ENCODE results near the gene GSTM2. TPM values are rescaled to one million over a fixed set of nuclear protein-coding genes. Genes with fewer than 3 reads are reported as not detected.
"Not testable (repeated sequence)": the region's sequence is repeated elsewhere in the genome, so short reads cannot be mapped to it uniquely, and the experiment has no call there.

GSTM2 gene
- total and polyA plus RNA-seq, 10 donors: 26.2 to 100 (median 52.3) TPM

GRCh38 chr1:109677459-109677858 lies 9.6 kb downstream of the GSTM2 start:
- H3K4me3 ChIP-seq: no peak overlapping the region
- no peak for TF ChIP-seq CTCF (IDR thresholded peaks at IDR 0.05 in 8 of 11, conservative IDR thresholded peaks at IDR 0.05 in 3 of 11)
- TF ChIP-seq POLR2A (IDR thresholded peaks at IDR 0.05): no peak
- TF ChIP-seq POLR2AphosphoS5 (IDR thresholded peaks at IDR 0.05): no peak
- H3K27me3 ChIP-seq (replicated peaks in 1 of 7): no peaks in the 10 kb centered on the region
- peaks cover 0 to 8% (median 2%) of the 10 kb centered on the region in 6 donors for H3K36me3 ChIP-seq
- H3K4me1 ChIP-seq: no peaks in the 10 kb centered on the region
- H3K9me3 ChIP-seq: no peaks in the 10 kb centered on the region
- H3K27ac ChIP-seq: no peak overlapping the region
- DNase-seq: no peak
- 81 to 88% (median 85%) methylated on average over 3 of the region's 3 CpGs for WGBS, 5 donors
- intact Hi-C loops (cut with DNase I; ENCODE audit: low total_unique reads): no loop called here

GRCh38 chr1:109678637-109679036 lies 10.8 kb downstream of the GSTM2 start:
- H3K27me3 ChIP-seq (replicated peaks in 1 of 7); H3K9me3 ChIP-seq; H3K4me1 ChIP-seq; intact Hi-C loops (cut with DNase I; ENCODE audit: low total_unique reads); H3K4me3 ChIP-seq; H3K27ac ChIP-seq; DNase-seq; H3K36me3 ChIP-seq: not testable (repeated sequence)
- WGBS, 5 donors: 81 to 94% (median 89%) methylated on average over 2 of the region's 2 CpGs

- intact Hi-C loops (cut with DNase I; ENCODE audit: low total_unique reads): not testable (repeated sequence)
- WGBS, 5 donors: 61 to 84% methylated on average over 6 of the region's 6 CpGs; no CpG with 5 or more reads in 3 of the 5 donors
Observed at GRCh38 chr1:109684777-109685176, 16.9 kb downstream of the GSTM2 start.

GRCh38 chr1:109685399-109685798 lies 17.5 kb downstream of the GSTM2 start:
- H3K27ac ChIP-seq; H3K4me1 ChIP-seq; H3K9me3 ChIP-seq; H3K36me3 ChIP-seq; intact Hi-C loops (cut with DNase I; ENCODE audit: low total_unique reads); H3K27me3 ChIP-seq (replicated peaks in 1 of 7); DNase-seq; H3K4me3 ChIP-seq: not testable (repeated sequence)
- WGBS, 5 donors: 67 to 78% methylated on average over 1 of the region's 1 CpG; no CpG with 5 or more reads in 3 of the 5 donors

More at GRCh38 chr1:109684777-109685176, 16.9 kb downstream of the GSTM2 start:
- not testable (repeated sequence) for H3K9me3 ChIP-seq; H3K36me3 ChIP-seq; H3K27me3 ChIP-seq (replicated peaks in 1 of 7); H3K4me3 ChIP-seq; DNase-seq; H3K4me1 ChIP-seq; H3K27ac ChIP-seq

GRCh38 chr1:109685890-109686289 lies 18.0 kb downstream of the GSTM2 start:
- H3K27ac ChIP-seq; H3K4me3 ChIP-seq; H3K9me3 ChIP-seq; DNase-seq; H3K4me1 ChIP-seq; H3K36me3 ChIP-seq; intact Hi-C loops (cut with DNase I; ENCODE audit: low total_unique reads); H3K27me3 ChIP-seq (replicated peaks in 1 of 7): not testable (repeated sequence)
- 63 to 81% methylated on average over 4 of the region's 4 CpGs; no CpG with 5 or more reads in 3 of the 5 donors for WGBS, 5 donors

GRCh38 chr1:109687109-109687508 lies 19.3 kb downstream of the GSTM2 start:
- H3K9me3 ChIP-seq; H3K27me3 ChIP-seq (replicated peaks in 1 of 7); DNase-seq; intact Hi-C loops (cut with DNase I; ENCODE audit: low total_unique reads); H3K36me3 ChIP-seq; H3K4me1 ChIP-seq: not testable (repeated sequence)
- 17 to 22% (median 18%) methylated on average over 2 to 11 of the region's 11 CpGs; no CpG with 5 or more reads in 2 of the 5 donors for WGBS, 5 donors
- H3K27ac ChIP-seq: peak overlapping the region in 3 of 8 donors; percentile 77 to 88 (median 86)
- H3K4me3 ChIP-seq: peak overlapping the region in 2 of 8 donors; percentile 65 to 76

Data from spleen (tissue), 11 donors.